Adipose tissue (tissue), 3 donors: ENCODE results near the gene PRDX6. TPM values are rescaled to one million over a fixed set of nuclear protein-coding genes. Genes with fewer than 3 reads are reported as not detected.
A peak's percentile ranks its signal among the peaks of the same experiment; 100 is the strongest.

Experiments used
- H3K27ac ChIP-seq: one replicate; pipeline ENCODE4 v1.5.1; 2013; ENCODE audit warnings: low read depth, low read length
- WGBS, 3 donors: extraction: QIAGEN DNeasy Blood & Tissue Kit; methylation state at CpG; one replicate each; pipeline ENCODE4 v1.1.7; 2013; 5-methylcytosine and 5-hydroxymethylcytosine counted together
- polyA plus RNA-seq, 3 donors: library from polyadenylated mRNA; stranded (reverse); fragments of 200-250 nt; gene quantifications; one replicate each; pipeline ENCODE4 v1.2.3, GENCODE V29; 2013
- donor health status: healthy with polysubstance abuse.
- donor health status: Bipolar disorder and iron deficiency.
- donor health status: healthy.

Gene PRDX6, protein sequence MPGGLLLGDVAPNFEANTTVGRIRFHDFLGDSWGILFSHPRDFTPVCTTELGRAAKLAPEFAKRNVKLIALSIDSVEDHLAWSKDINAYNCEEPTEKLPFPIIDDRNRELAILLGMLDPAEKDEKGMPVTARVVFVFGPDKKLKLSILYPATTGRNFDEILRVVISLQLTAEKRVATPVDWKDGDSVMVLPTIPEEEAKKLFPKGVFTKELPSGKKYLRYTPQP
- polyA plus RNA-seq, result 100 to 1,000 TPM; 196 to 892 (median 488) TPM

- peak within 1 kb of the TSS; percentile 94 for H3K27ac ChIP-seq
- WGBS, 3 donors, result 0 to 1% (median 1%) methylated on average over 65 to 69 of the region's 69 CpGs
These were observed at the start of gene PRDX6 for GRCh38 chr1:173477286-173478093. PRDX6 (plus strand) TSS chr1:173477335; CDS start chr1:173477398, 63 bp downstream.

DNA sequence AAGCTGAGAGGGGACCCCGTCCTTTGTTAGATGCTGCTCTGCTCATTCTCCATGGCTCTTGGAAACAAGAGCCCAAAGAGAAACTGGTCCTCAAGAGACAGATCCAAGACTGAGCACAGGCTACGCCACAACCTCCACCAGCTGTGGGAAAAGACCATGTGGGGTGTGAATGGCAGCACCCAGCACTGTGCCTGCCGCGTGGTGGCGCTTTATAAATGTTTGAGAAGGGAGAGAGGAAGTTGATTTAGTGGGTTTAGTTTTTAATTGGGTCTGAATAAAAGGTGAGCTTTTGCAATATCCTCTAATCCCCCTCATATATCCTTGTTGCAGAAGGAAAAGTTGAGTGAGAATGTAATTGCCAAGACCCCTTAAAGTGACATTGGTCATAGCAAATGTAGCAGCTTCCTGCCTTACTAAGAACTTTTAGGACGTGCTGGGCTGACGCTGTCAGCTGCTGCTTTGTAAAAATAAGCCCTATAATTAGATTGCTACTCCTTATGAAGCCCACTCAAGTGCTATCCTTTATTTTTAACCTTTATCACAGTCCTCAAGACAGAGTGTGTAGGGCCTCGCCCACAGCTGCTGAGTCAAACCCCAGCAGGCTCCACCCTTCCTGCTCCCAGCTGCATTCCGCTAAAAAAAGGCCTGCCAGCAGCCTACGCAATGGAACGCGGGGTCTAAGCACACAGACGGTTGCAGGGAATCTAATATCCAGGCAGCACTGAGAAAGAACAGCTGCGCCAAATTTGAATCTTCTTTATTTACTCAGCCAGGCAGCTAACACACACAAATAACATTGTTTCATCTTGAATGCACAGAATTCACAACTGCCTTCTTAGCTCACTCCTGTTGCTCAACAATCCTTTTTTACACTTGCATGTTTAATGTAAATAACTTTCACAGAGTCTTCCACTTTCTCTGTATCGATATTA lies 47.4 kb upstream of the PRDX6 start:
- H3K27ac ChIP-seq, result no peak overlapping the region
- 6 to 10% (median 8%) methylated on average over 15 of the region's 15 CpGs for WGBS, 3 donors

GRCh38 chr1:173430677-173431303 lies 46.3 kb upstream of the PRDX6 start:
- 4 to 6% (median 5%) methylated on average over 2 of the region's 2 CpGs for WGBS, 3 donors

DNA sequence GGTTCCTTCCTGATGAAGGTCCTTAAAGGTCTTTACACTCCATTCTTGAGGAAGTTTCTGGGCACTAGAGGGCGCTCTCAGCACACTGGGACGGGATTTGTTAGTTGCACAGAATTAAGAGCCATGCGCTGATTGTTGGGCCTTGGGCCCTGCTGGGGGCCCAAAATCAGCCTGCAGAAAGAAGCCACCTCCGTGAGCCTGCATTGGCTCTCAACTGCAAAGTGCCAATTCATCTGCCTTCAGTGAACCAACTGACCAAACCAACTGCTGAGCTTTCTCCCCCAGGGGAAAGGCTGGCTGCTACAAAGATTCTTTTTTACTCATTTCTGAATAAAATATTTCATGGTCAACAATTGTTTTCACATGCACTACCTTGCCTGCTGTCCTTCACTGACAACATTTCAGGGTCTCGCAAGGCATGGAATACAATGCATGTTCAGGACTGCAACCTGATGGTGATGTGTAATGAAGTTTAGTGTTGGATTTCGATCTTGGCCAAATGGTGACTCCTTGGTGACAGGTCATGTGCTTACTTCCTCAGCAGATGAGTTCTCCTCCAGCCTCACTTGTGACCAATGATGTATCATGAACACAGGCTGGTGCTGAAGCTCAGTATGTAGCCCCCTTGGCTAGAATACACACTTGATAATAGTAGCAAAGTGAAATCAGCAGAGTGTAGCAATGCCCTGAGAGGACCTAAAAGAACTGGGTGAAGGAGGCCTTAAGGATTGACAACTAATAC lies 45.7 kb upstream of the PRDX6 start:
- WGBS, 3 donors, result 32 to 36% (median 33%) methylated on average over 6 of the region's 6 CpGs
- H3K27ac ChIP-seq, result no peak overlapping the region

More at GRCh38 chr1:173430677-173431303, 46.3 kb upstream of the PRDX6 start:
- H3K27ac ChIP-seq, result no peak overlapping the region

DNA sequence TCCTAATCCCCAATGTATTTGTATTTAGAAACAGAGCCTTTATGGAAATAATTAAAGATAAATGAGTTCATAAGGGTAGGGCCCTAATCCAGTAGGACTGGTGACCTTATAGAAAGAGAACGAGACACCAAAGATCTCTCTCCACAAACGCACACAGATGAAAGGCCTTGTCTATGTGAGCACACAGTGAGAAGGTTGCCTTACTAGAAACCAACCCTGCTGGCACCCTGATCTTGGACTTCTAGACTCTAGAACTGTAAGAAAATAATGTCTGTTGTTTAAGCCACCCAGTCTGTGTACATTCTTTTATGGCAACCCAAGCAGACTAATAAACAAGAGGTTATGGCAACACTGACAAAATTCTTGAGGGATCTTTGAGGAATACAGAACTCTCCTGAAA lies 44.8 kb upstream of the PRDX6 start:
- 88 to 98% (median 91%) methylated on average over 2 of the region's 2 CpGs for WGBS, 3 donors
- no peak overlapping the region for H3K27ac ChIP-seq

GRCh38 chr1:173433751-173434326 lies 43.3 kb upstream of the PRDX6 start:
- WGBS, 3 donors, result 87 to 92% (median 88%) methylated on average over 2 of the region's 2 CpGs
- no peak overlapping the region for H3K27ac ChIP-seq

- WGBS, 3 donors, result 94 to 97% (median 95%) methylated on average over 5 of the region's 5 CpGs
- no peak overlapping the region for H3K27ac ChIP-seq
These were observed 40.2 kb upstream of the PRDX6 start for GRCh38 chr1:173436841-173437428.

- 30 to 84% (median 65%) methylated on average over 2 of the region's 2 CpGs for WGBS, 3 donors
- no peak overlapping the region for H3K27ac ChIP-seq
These were observed 38.5 kb upstream of the PRDX6 start for GRCh38 chr1:173438675-173439074.

GRCh38 chr1:173440430-173440829 lies 36.7 kb upstream of the PRDX6 start:
- no peak overlapping the region for H3K27ac ChIP-seq
- 95 to 96% (median 95%) methylated on average over 1 of the region's 1 CpG for WGBS, 3 donors

- 78 to 95% (median 94%) methylated on average over 1 of the region's 1 CpG for WGBS, 3 donors
- H3K27ac ChIP-seq, result no peak overlapping the region
These were observed 32.4 kb upstream of the PRDX6 start for GRCh38 chr1:173444757-173445156.

DNA sequence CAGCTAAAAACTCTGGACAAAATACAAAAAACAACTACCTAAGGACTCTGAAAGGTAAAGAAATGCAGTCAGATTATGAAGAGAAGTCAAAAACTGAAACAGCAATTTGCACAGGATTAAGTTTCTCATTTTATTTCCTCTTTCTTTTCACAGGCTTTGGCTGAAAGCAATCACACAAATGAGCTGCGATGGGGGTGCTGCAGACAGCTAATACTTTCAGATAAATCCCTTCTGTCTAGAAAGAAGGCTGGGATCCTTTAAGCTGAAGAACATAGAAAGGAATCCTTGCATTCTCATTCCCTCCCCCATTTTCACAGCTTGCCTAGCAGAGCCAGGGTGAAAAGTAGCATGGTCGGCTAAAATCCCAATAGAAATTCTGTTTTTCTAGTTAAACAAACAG lies 32.0 kb upstream of the PRDX6 start:
- no peak overlapping the region for H3K27ac ChIP-seq
- 79 to 87% (median 82%) methylated on average over 2 of the region's 2 CpGs for WGBS, 3 donors

- no peak overlapping the region for H3K27ac ChIP-seq
- WGBS, 3 donors, result 90 to 97% (median 95%) methylated on average over 3 of the region's 3 CpGs
These were observed 31.5 kb upstream of the PRDX6 start for GRCh38 chr1:173445656-173446055.

DNA sequence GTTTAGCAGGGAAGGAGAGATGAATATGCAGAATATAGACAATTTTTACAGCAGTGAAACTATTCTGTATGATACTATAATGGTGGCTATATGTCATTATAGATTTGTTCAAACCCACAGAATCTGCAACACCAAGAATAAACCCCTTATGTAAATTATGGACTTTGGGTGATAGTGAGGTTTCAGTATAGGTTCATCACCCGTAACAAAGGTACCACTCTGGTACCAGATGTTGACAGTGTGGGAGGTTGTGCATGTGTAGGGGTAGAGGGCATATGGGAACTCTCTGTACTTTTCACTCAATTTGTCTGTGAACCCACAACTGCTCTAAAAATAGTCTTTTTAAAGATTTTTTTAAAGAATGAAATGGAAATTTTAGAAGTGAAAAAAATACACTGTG lies 29.9 kb upstream of the PRDX6 start:
- 95 to 99% (median 97%) methylated on average over 1 of the region's 1 CpG for WGBS, 3 donors
- H3K27ac ChIP-seq, result no peak overlapping the region

DNA sequence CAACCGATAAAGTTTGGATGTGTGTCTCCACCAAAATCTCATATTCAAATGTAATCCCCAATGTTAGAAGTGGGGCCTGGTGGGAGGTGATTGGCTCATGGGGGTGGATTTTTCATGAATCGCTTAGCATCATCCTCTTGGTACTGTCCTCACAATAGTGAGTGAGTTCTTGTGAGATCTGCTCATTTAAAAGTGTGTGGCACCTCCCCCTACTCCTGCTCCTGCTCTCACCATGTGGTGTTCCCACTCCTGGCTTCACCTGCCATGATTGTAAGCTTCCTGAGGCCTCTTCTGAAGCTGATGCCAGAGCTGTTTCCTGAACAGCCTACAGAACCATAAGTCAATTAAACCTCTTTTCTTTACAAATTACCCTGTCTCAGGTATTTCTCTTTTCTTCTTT lies 28.2 kb upstream of the PRDX6 start:
- WGBS, 3 donors, result 90 to 96% (median 96%) methylated on average over 2 of the region's 2 CpGs
- H3K27ac ChIP-seq, result no peak overlapping the region

DNA sequence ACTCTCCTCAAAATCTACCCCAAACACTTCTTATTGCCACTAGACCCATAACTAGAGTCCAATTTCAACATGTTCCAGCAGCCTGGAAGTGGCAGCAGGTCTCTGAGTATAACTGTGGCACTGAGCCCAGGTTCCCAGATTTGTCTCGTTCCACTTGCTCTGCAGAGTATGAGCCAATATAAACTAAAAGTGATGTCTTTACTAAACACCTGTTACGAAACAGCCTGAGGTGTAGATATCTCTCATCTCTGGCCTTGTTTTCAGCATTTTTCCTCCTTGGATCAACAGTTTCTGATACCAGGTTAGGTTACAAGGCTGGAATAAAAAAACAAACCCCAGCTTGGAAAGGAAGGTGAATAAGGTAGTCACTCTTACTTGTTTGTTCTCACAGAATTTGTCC lies 25.2 kb upstream of the PRDX6 start:
- no peak overlapping the region for H3K27ac ChIP-seq
- WGBS, 3 donors, result 31 to 63% (median 59%) methylated on average over 2 of the region's 2 CpGs

DNA sequence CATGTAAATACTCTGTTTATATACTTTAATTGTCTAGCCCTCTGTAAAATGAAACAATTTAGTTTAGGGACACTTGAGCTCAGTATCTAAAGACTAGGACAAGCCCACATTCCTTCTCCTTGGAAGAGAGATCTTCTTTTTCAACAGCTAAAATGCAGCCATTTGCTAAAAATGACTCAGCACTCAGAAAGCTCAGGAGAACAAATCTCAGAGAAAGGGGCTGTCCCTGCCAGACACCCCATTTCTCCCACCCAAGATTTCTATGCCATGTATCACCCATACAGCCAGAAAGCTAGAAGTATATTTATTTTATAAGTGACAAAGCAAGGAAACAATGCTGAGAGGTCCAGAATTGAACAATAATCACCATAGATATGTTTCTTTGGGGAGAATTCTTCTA lies 23.2 kb upstream of the PRDX6 start:
- H3K27ac ChIP-seq, result no peak overlapping the region

GRCh38 chr1:173454966-173455524 lies 22.1 kb upstream of the PRDX6 start:
- no peak overlapping the region for H3K27ac ChIP-seq
- WGBS, 3 donors, result 84 to 91% (median 91%) methylated on average over 4 of the region's 4 CpGs
